GM18951 (cell line): ENCODE data around the gene EHD3.

Source experiments
- POLR2A ChIP-seq: IDR thresholded peaks from 4 replicates; pipeline ENCODE4 v1.6.1; 2011; ENCODE audit warnings: mild to moderate bottlenecking; ENCODE audit not compliant: insufficient read length, insufficient read depth; ENCODE audit errors: extremely low read depth
- in situ Hi-C: fragments of 300-500 bp; cut with MboI; formaldehyde crosslinking; loops from one replicate; pipeline ENCODE4 v1.12.0; 2022; ENCODE audit warnings: low sequenced_read_pairs, mixed read lengths, inconsistent platforms; ENCODE audit not compliant: unreplicated experiment

Gene EHD3

GRCh38 chr2:31286961-31287550 lies 53.1 kb downstream of the EHD3 start:
- TF ChIP-seq POLR2A, result no peak
- in situ Hi-C loops, result no loop called here

DNA sequence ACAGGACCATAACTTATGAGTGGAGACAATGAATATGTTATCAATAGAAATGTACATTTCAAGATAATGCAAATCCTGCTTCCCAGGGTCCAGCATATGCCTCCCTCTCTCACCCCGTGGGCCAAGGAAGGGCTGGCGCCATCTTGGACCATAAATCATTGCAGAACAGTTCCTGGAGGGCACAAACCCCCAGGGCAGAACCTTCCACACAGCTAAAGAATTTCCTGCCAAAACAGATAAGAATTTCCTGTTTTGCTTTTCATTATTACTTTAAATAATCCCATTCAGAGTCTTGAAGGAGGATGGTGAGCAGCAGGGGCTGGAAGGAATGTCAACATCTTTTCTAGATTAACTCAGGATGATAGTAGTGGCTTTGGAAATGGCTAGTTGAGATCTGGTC lies 53.7 kb downstream of the EHD3 start:
- in situ Hi-C loops, result no loop called here
- no peak for TF ChIP-seq POLR2A

- TF ChIP-seq POLR2A, result no peak
- in situ Hi-C loops, result no loop called here
Observed at GRCh38 chr2:31294196-31294595, 60.2 kb downstream of the EHD3 start.

DNA sequence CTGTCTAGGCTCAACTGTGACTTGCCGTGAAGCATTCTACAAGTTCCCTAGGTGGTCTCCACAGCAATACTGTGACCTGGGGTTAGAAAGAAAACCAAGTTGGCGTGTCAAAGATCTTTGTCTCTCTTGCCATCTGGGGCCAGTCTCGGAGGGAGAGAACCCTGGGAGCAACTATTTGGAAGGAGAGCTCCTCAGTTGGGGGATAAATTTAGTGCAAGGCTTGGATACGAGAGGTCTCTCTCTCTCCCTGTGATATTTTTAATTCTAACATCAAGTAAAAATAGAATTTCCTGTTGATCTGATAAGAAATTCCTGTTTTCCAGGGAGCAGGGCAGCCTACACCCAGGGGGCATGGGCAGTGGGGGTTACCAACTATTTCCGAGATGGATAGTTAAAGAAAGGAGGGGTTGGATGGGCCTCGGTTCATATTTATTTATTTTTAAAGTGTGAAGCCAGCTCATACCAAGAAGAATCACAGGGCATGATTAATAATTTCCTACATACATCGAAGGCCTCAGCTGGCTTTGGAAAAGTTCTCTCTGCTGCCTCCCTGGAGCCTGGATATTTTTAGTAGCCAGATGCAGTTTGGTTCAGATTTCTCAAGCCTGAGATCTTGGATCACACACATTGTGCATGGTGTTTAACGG lies 62.8 kb downstream of the EHD3 start:
- no peak for TF ChIP-seq POLR2A
- in situ Hi-C loops, result no loop called here

DNA sequence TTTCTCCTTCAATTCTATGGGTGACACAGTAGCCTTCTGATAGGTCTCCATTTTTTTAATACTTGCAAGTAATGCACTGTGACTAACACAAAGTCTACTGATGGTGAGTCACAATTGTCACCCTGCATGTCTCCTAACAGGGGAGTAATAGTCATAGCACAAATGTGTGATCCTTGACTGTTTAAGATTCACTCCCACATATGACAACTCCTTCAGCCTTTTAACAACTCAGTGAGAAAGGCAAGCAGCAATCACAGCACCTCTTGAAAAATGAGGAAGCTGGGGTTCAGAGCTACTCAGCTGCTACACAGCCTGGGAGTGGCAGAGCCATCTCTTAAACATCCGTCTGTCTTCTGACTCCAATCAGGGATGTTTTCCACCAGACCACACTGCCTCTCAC lies 63.8 kb downstream of the EHD3 start:
- in situ Hi-C loops, result no loop called here

DNA sequence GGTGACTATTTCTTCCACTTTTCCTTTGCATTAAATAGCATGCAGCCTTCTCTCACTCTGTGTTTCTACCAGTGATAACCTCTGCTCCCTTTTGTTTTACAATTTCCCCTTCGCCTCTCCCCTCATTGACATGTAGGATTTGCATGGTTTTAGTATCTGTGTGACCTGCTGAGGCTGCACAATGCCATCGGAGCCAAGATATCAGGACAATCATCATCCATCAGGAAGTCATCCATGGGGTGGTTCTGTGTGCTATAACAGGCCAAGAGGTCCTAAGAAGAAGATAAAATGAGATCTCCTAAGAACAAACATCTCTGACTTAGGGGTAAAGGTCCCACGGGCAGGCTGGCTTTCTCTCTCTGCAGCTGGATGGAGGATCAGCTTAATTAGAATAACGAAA lies 65.6 kb downstream of the EHD3 start:
- in situ Hi-C loops, result no loop called here
- TF ChIP-seq POLR2A, result no peak

More for the DNA sequence above, 63.8 kb downstream of the EHD3 start:
- TF ChIP-seq POLR2A, result no peak

DNA sequence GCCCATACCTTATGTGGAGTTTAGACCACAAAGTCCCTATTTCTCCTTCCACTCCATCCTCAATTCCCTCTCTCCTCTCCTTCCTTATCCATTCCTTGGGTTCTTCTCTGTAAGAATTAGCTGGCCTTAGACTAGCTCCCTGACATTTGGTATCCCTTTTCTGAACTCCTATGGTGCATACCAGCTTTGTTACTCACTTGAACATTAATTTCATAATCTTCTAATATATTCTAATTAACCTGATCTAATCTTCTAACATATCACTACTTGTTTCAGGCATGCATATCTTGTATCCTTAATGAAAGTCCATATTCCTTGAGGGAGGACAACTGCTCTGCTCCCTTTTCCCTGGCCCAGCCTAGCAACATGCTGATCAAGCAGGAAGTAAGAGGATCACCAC lies 66.4 kb downstream of the EHD3 start:
- no peak for TF ChIP-seq POLR2A
- in situ Hi-C loops, result no loop called here

DNA sequence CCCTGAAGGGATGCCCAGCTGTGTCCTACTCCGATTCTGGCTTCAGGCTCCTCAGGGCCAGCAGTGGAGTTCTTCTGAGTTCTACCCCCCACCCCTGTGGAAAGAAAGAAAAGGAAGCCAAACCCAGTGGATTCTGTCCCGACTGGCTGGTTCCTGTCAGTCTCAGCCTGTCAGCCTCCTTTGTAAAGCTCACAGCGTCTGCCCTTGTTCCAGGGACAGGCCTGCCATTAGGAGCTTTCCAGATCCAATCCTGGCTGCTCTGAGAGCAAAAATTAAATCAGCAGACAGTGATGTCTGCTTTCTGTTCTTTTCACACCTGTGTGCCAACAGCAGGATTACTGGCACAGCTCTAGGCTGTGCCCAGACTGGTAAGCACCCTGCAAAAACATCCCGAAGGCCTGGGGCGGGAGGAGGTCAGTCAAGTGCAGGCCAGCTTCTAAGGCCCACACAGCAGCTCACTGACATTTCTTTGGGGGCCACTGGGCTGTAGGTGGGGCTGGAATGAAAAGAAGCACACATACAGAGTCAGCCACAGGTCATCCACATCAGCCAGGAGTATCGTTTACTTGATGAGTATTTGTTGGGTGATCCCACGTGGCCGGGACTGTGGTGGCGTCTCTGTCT lies 69.1 kb downstream of the EHD3 start:
- no peak for TF ChIP-seq POLR2A
- in situ Hi-C loops, result no loop called here

- in situ Hi-C loops, result no loop called here
- TF ChIP-seq POLR2A, result no peak
Observed at GRCh38 chr2:31304816-31305215, 70.9 kb downstream of the EHD3 start.

GRCh38 chr2:31312898-31313297 lies 78.9 kb downstream of the EHD3 start:
- TF ChIP-seq POLR2A, result no peak
- in situ Hi-C loops, result no loop called here

DNA sequence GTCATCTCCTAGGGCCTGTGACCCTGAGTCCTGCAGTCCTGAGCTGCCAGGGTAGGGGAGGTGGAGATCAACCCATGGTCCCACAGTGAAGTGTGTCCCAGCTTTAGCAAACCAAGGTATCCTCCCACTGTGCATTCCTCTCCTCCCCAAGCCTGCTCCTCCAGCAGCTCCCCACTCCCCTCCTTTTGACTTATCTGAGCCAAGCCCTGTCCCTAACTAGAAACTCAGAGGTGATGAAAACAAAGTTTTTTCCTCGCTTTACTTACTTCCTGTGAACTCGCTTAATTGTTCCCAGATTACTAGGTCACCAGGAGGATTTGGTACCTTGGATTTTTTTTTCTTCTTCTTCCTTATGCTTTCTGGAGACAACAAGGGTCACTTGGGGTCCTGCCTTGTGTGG lies 80.8 kb downstream of the EHD3 start:
- TF ChIP-seq POLR2A, result no peak
- in situ Hi-C loops, result no loop called here

- in situ Hi-C loops, result no loop called here
Observed at GRCh38 chr2:31317396-31317795, 83.4 kb downstream of the EHD3 start.

DNA sequence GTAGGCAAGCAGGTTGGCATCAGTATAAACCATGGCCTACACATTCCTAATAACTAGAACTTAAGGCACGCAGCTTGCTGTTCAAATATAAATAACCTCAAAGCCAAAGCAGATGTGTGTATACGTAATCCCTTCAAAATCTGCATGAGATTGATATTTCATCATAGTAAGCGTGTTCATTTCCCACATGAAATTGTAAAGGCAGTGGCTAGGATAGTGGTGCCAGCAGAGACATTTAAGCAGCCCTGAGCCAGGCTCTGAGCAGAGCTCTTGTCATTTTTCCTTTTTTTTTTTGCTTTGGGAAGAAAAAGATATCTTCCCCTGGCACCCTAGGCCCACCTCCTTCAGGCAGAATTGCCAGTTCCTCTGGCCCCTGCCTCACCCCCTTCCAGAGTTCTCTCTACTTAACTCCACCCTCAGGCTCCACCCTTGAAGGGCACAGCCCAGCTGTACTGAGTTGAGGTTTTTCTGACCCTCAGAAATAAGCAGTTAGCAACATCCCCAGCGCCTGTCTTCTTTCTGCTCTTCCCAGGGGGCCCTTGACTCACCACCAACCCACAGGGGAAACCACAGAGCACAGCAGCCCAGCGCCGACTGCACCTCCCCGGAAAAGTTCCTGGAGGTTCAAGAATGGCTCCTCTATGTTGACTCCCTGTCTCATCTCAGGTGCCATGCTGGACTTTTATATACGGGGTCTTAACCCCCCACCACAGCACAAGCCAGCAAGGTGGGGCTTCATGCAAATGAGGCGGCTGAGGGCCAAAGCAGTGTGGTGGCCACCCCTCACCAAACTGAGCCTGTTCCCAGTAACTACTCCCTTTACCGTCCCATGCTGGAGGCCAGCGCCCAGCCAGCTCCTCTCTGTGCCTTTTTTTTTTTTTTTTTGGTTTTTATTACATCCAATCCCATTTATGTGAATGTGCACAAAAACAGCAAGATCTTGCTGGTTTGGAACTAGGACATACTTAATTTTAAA lies 84.7 kb downstream of the EHD3 start:
- in situ Hi-C loops, result no loop called here
- TF ChIP-seq POLR2A, result no peak

More at GRCh38 chr2:31317396-31317795, 83.4 kb downstream of the EHD3 start:
- no peak for TF ChIP-seq POLR2A
